Measurements from ENCODE around the gene UBA6. TPM values are rescaled to one million over a fixed set of nuclear protein-coding genes. Genes with fewer than 3 reads are reported as not detected.

The UBA6 gene
- total RNA-seq, 1 donor = 60.8 TPM

- H2AFZ ChIP-seq (ENCODE audit: low read length) = peak overlapping the region; percentile 18
These were observed 129.0 kb downstream of the UBA6 start for GRCh38 chr4:67571975-67572374.

GRCh38 chr4:67570537-67570936, 130.4 kb downstream of the UBA6 start:
- TF ChIP-seq CTCF (IDR thresholded peaks at IDR 0.05; ENCODE audit: extremely low read depth, low read depth, low read length) = no peak
- no peak overlapping the region for H3K4me2 ChIP-seq (ENCODE audit: insufficient read depth, low read length)

More at GRCh38 chr4:67571975-67572374, 129.0 kb downstream of the UBA6 start:
- TF ChIP-seq CTCF (IDR thresholded peaks at IDR 0.05; ENCODE audit: extremely low read depth, low read depth, low read length) = no peak
- H3K36me3 ChIP-seq (ENCODE audit: insufficient read depth, low read length) = no peaks in the 10 kb centered on the region
- H3K4me3 ChIP-seq (ENCODE audit: insufficient read depth, low read length) = no peak overlapping the region
- no peaks in the 10 kb centered on the region for H3K27me3 ChIP-seq (ENCODE audit: insufficient read depth, low read length)
- H3K4me2 ChIP-seq (ENCODE audit: insufficient read depth, low read length) = no peak overlapping the region
- H4K20me1 ChIP-seq (ENCODE audit: insufficient read depth, low read length) = no peaks in the 10 kb centered on the region
- no peak for DNase-seq (ENCODE audit: insufficient read length, low spot score, missing footprints)
- no peaks in the 10 kb centered on the region for H3K79me2 ChIP-seq (ENCODE audit: insufficient read depth, low read length)
- H3K9me3 ChIP-seq (ENCODE audit: low read depth, low read length) = no peaks in the 10 kb centered on the region
- no peaks in the 10 kb centered on the region for H3K4me1 ChIP-seq (ENCODE audit: insufficient read depth, low read length)
- no peak overlapping the region for H3K27ac ChIP-seq (ENCODE audit: low read depth, low read length)

GRCh38 chr4:67568820-67569219, 132.1 kb downstream of the UBA6 start:
- Histone ChIP-seq H3K9me3 (ENCODE audit: low read depth, low read length) (no peaks in the 10 kb centered on the region), H2AFZ (ENCODE audit: low read length) (no peak overlapping the region), H3K27ac (ENCODE audit: low read depth, low read length) (no peak overlapping the region), H3K36me3 (ENCODE audit: insufficient read depth, low read length) (no peaks in the 10 kb centered on the region), H3K4me1 (ENCODE audit: insufficient read depth, low read length) (peaks cover 4% of the 10 kb centered on the region), H4K20me1 (ENCODE audit: insufficient read depth, low read length) (no peaks in the 10 kb centered on the region), H3K79me2 (ENCODE audit: insufficient read depth, low read length) (no peaks in the 10 kb centered on the region), H3K4me2 (ENCODE audit: insufficient read depth, low read length) (no peak overlapping the region), H3K27me3 (ENCODE audit: insufficient read depth, low read length) (no peaks in the 10 kb centered on the region), H3K4me3 (ENCODE audit: insufficient read depth, low read length) (no peak overlapping the region)
- TF ChIP-seq CTCF (IDR thresholded peaks at IDR 0.05; ENCODE audit: extremely low read depth, low read depth, low read length) = no peak
- no peak for DNase-seq (ENCODE audit: insufficient read length, low spot score, missing footprints)

More at GRCh38 chr4:67570537-67570936, 130.4 kb downstream of the UBA6 start:
- Histone ChIP-seq H3K27me3 (ENCODE audit: insufficient read depth, low read length) (no peaks in the 10 kb centered on the region), H2AFZ (ENCODE audit: low read length) (no peak overlapping the region), H3K79me2 (ENCODE audit: insufficient read depth, low read length) (no peaks in the 10 kb centered on the region), H3K9me3 (ENCODE audit: low read depth, low read length) (no peaks in the 10 kb centered on the region), H3K4me1 (ENCODE audit: insufficient read depth, low read length) (peaks cover under 1% of the 10 kb centered on the region), H3K27ac (ENCODE audit: low read depth, low read length) (no peak overlapping the region), H3K36me3 (ENCODE audit: insufficient read depth, low read length) (no peaks in the 10 kb centered on the region), H3K4me3 (ENCODE audit: insufficient read depth, low read length) (no peak overlapping the region), H4K20me1 (ENCODE audit: insufficient read depth, low read length) (no peaks in the 10 kb centered on the region)
- no peak for DNase-seq (ENCODE audit: insufficient read length, low spot score, missing footprints)

- no peaks in the 10 kb centered on the region for H3K27me3 ChIP-seq (ENCODE audit: insufficient read depth, low read length)
- no peak for DNase-seq (ENCODE audit: insufficient read length, low spot score, missing footprints)
- peaks cover 4% of the 10 kb centered on the region for H3K4me1 ChIP-seq (ENCODE audit: insufficient read depth, low read length)
- no peaks in the 10 kb centered on the region for H3K79me2 ChIP-seq (ENCODE audit: insufficient read depth, low read length)
- no peaks in the 10 kb centered on the region for H3K36me3 ChIP-seq (ENCODE audit: insufficient read depth, low read length)
- H3K27ac ChIP-seq (ENCODE audit: low read depth, low read length) = no peak overlapping the region
- H4K20me1 ChIP-seq (ENCODE audit: insufficient read depth, low read length) = no peaks in the 10 kb centered on the region
- H3K9me3 ChIP-seq (ENCODE audit: low read depth, low read length) = no peaks in the 10 kb centered on the region
- no peak overlapping the region for H3K4me3 ChIP-seq (ENCODE audit: insufficient read depth, low read length)
- no peak overlapping the region for H3K4me2 ChIP-seq (ENCODE audit: insufficient read depth, low read length)
- peak overlapping the region; percentile 37 for H2AFZ ChIP-seq (ENCODE audit: low read length)
- no peak for TF ChIP-seq CTCF (IDR thresholded peaks at IDR 0.05; ENCODE audit: extremely low read depth, low read depth, low read length)
These were observed 134.6 kb downstream of the UBA6 start for GRCh38 chr4:67566335-67566734.

All from osteoblast (primary cell).